ENCODE measurements around the gene PRAF2.

The PRAF2 gene

DNA sequence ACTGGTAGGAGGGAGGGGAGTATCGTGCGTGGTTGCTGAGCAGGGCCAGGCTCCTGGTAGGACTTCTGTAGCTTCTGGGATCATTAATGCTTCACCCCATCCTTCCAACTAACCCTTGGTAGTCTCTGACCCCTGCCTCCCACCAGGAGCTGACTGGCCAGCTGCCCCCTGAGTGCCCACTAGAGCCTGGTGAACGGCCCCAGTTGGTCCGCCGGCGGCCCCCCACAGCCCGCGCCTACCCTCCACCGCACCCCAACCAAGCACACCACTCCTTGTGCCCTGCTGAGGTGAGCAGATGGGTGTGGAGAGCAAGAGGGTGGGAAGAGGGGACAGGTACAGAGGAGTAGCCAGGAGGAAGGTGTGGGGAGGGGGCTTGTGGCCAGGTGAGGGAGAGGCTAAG is 10.1 kb downstream of the PRAF2 start:
- no peak for DNase-seq (ENCODE audit: extremely low spot score)
- TF ChIP-seq, protein P1, sequence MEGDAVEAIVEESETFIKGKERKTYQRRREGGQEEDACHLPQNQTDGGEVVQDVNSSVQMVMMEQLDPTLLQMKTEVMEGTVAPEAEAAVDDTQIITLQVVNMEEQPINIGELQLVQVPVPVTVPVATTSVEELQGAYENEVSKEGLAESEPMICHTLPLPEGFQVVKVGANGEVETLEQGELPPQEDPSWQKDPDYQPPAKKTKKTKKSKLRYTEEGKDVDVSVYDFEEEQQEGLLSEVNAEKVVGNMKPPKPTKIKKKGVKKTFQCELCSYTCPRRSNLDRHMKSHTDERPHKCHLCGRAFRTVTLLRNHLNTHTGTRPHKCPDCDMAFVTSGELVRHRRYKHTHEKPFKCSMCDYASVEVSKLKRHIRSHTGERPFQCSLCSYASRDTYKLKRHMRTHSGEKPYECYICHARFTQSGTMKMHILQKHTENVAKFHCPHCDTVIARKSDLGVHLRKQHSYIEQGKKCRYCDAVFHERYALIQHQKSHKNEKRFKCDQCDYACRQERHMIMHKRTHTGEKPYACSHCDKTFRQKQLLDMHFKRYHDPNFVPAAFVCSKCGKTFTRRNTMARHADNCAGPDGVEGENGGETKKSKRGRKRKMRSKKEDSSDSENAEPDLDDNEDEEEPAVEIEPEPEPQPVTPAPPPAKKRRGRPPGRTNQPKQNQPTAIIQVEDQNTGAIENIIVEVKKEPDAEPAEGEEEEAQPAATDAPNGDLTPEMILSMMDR (IDR thresholded peaks at IDR 0.05; ENCODE audit: control extremely low read depth, extremely low read depth, low read depth, missing control alignments): no peak
- CTCF ChIA-PET: no interaction called here
- POLR2A ChIA-PET: no interaction called here

DNA sequence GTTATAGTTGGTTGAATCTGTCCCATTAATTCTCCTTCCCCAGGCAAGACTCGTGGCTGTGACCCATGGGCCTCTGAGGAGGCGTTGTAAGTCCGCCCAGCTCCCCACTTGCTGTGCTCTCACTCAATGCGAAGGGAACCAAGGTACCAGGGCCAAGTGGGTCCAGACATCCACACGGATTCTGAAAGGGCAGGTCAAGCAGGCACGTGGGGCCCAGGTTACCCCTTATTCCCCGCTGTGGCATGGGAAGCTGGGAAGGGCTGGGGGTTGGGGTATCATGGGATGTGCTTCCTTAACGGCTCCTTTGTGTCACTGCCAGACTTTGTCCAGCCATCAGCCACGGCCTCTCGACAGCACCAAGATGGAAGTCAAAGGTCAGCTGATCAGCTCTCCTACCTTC is 11.9 kb downstream of the PRAF2 start:
- no peak for DNase-seq (ENCODE audit: extremely low spot score)

DNA sequence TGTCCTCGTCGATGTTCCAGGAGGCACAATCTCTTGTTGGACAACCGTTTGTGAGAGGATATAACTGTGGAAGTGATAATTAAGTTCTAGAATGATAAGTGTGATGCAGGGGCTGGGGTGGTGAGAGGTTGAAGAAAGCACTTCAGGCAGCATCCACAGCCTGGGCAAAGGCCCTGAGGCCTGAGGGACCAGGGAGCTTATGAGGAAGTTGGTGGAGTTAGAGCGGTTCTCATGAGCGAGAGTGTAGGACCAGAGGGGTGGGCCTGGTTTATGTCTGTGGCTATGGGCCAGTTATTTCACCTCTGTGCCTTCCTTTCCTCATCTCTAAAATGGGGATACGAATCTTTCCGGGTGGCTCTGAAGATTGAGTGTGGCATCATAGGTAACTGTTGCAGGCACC is 12.3 kb downstream of the PRAF2 start:
- ChIA-PET CTCF (interaction anchor here (1.6 kb wide), 1 partner anchor 40 kb away, joined by 3 read pairs; no protein-coding TSS in a partner anchor), POLR2A (no interaction called here)
- TF ChIP-seq, protein P1 (IDR thresholded peaks at IDR 0.05; ENCODE audit: control extremely low read depth, extremely low read depth, low read depth, missing control alignments): no peak

More for the DNA sequence above, 11.9 kb downstream of the PRAF2 start:
- TF ChIP-seq, protein P1 (IDR thresholded peaks at IDR 0.05; ENCODE audit: control extremely low read depth, extremely low read depth, low read depth, missing control alignments): no peak
- ChIA-PET CTCF (interaction anchor here (1.5 to 1.6 kb wide), 2 partner anchors 18 to 40 kb away, joined by 3 to 4 read pairs; no protein-coding TSS in a partner anchor), POLR2A (no interaction called here)

DNA sequence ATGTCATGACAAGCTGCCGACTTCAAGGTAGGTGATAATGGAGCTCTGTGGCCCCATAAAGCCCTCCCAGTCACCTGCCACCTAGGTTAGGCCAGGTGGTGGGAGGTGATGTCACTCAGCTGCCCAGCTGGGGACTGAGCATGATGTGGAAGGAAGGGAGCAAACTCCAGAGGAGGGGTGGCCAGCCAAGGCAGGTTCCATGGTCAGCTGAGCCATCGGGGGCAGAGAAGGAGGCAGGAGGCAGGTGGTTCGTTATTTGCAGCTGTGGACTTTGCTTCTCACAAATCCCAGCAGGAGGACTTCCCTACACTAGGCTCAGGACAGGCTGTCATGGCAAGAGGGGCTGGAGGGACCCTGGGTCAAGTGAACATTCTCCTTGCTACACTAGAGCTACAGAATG is 12.9 kb downstream of the PRAF2 start:
- CTCF ChIA-PET: interaction anchor here (1.6 kb wide), 1 partner anchor 39 kb away, joined by 3 read pairs; no protein-coding TSS in a partner anchor

More for the DNA sequence above, 12.3 kb downstream of the PRAF2 start:
- no peak for DNase-seq (ENCODE audit: extremely low spot score)

DNA sequence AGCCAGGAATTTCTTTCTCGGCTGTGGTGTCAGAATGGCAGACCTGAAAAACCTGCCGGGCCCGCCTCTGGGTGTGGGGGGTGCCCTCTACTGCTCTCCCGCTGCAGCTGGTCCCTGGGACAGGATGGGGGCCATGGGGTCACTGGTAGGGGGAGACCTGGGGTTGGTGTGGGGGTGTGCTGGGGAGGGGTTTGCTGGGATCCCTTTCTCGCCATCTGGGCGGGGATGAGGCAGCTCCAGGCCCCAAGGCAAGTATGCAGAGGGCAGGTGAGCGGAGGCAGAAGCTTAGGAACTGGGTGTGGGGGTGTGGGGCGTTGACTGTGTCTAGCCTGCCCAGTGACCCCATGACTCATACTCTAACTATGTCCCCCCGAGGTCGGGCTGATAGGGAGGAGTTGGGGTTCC is 14.1 kb downstream of the PRAF2 start:
- ChIA-PET CTCF (no interaction called here), POLR2A (no interaction called here)
- no peak for DNase-seq (ENCODE audit: extremely low spot score)
- TF ChIP-seq, protein P1 (IDR thresholded peaks at IDR 0.05; ENCODE audit: control extremely low read depth, extremely low read depth, low read depth, missing control alignments): no peak

More for the DNA sequence above, 12.9 kb downstream of the PRAF2 start:
- DNase-seq (ENCODE audit: extremely low spot score): no peak
- POLR2A ChIA-PET: no interaction called here
- TF ChIP-seq, protein P1 (IDR thresholded peaks at IDR 0.05; ENCODE audit: control extremely low read depth, extremely low read depth, low read depth, missing control alignments): no peak

DNA sequence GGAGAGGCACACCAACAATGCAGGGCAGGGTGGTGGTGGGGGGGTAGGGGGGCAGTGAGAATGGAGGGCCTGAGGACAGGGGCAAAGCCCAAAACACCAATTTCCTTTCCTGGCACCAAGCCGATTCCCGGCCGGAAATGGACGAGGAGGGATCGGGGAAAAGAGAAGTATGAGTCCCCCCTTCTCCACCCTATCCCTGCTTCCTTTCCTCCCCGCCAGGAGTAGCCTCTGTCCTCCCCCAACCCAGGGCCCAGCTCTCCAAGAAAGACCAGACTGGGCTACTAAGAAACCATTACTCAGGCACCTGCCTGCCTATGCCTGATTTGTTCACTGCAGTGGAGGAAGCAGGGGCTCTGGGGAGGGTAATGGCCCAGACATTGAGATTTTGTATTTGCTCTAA is 14.6 kb downstream of the PRAF2 start:
- TF ChIP-seq, protein P1 (IDR thresholded peaks at IDR 0.05; ENCODE audit: control extremely low read depth, extremely low read depth, low read depth, missing control alignments): no peak
- no peak for DNase-seq (ENCODE audit: extremely low spot score)
- POLR2A ChIA-PET: no interaction called here
- CTCF ChIA-PET: no interaction called here

Data from GM10248 (cell line).